Superior temporal gyrus (tissue), 1 donor: ENCODE results near the gene PRKAG2.

Experiments used
- DNase-seq: peaks from one replicate; pipeline ENCODE4 v3.0.0-alpha.2; 2016; ENCODE audit errors: extremely low spot score

Gene PRKAG2

GRCh38 chr7:151694828-151695580, 181.9 kb downstream of the PRKAG2 start:
- no peak for DNase-seq

- no peak for DNase-seq
Measured at GRCh38 chr7:151694441-151694827, 182.5 kb downstream of the PRKAG2 start.

GRCh38 chr7:151693140-151693539, 183.8 kb downstream of the PRKAG2 start:
- no peak for DNase-seq

DNA sequence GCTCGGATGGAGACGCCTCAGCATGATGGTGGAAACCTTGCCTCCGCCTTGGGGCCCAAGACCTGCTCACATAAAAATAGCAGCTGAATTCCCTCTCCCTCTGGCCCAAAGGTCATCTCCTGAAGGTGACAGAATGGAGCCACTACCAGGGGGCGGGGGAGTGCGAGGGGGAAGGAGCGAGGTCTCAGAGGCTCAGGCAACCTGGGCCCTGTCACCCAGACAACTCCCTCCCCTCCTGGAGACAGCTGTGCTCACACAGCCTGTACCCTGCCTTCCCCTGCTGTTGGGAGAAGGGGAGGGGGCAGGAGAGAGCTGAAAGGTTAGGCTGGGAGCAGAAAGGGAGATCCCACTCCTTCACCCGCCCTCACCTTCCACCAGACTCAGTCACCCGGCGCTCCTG, 184.2 kb downstream of the PRKAG2 start:
- DNase-seq: no peak

GRCh38 chr7:151691449-151691848, 185.5 kb downstream of the PRKAG2 start:
- no peak for DNase-seq

GRCh38 chr7:151690606-151691005, 186.3 kb downstream of the PRKAG2 start:
- no peak for DNase-seq

- peak; percentile 50 for DNase-seq
Measured at GRCh38 chr7:151689196-151689971, 187.5 kb downstream of the PRKAG2 start.

DNA sequence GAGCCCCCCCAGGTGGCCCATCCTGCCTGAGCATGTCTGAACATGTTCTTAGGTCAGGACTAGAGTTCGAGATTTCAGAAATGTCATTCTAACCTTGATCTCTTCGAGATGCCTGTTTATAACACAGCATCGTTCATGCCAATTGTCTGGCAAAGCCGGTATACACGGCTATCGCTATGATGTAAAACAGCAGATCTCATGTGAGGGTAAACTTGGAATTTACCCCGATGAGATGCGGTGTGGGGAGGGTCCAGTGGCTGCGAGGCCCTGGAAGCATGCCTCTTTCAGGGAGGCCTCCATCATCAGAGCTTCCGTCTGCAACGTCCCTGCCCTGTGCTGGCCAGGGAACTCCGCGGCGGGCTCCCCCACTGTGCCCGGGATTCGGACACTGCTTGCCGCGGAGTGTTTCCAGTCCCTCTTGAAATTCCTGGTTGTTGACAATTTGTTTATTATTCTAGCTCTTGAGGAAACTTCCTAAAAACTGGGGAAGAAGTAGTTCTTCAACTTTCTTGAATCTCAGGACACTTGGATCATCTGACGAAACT, 188.6 kb downstream of the PRKAG2 start:
- DNase-seq: no peak

GRCh38 chr7:151687523-151688235, 189.2 kb downstream of the PRKAG2 start:
- no peak for DNase-seq

- no peak for DNase-seq
Measured at GRCh38 chr7:151686826-151687225, 190.1 kb downstream of the PRKAG2 start.

GRCh38 chr7:151686016-151686766, 190.7 kb downstream of the PRKAG2 start:
- DNase-seq: no peak

- no peak for DNase-seq
Measured at GRCh38 chr7:151684408-151685175, 192.3 kb downstream of the PRKAG2 start.

DNA sequence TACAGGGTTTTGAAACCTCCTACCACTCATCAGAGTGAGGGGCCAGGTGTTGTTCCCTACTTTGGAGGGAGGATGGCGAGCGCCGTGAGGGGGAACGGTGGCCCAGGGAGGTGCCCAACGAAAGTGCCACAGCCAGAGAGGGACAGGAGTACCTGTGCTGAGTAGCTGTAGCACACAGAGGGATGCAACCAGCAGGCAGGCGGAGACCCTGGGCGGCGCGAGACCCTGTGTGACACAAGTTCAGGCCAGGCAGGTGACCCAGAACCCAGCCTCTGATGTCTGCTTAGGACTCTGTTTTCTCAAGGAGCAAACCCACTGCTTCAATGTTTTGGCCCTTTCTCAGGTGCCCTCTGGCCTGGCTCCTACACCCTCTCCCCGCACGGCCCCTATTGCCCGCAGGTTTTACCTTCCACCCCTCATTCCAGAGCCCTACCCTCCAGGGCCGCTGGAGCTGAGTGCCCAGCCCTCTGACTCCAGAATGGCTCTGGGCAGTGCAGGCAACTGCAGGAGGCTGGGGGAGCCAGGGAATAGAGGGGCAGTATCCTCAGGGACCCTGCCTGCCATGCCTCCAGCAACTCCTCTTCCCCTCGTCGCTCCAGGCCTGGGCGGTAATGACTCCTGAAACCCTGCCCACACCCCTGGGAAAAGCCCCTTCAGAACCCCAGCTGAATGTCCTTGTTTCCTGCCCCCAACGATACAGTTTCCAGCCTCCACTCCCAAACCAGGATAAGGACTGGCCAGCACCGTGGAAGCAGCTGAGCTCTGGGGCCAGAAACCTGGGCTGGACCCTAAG, 193.1 kb downstream of the PRKAG2 start:
- no peak for DNase-seq

DNA sequence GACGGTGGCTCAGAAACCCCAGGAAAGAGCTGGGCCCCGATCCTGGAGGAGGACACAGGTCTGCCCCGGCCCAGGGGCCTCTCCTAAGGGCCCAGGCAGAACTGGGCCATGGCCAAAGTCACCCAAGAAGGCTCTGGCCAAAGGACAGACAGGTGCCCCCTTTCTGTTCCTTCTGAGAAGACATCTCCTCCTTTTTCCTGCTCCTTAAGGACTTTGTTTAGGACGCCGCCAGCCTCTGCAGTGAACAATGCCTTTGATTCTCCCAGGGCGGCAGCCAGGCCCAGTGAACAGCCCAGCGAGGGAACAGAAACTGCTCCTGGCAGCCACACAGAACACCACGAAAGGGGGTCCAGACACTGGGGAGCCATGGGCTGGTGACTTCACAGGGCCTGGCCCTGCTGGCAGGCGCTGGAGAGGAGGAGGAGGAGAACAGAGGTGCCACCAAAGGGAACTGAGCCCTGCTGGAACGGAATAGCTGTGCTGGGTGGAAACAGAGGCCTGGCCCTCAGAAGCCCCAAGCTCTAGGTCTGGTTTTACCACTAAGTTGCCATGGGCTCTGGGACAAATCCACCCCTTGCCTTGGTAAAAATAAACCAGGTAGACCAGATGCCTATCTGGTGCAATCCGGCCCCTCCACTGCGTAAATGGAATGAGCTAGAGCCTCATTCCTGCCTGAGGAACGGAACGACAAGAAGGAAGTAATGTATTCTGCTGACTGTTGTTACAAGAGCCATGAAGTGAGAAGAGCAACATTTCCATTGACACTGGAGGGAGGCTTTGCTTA, 193.9 kb downstream of the PRKAG2 start:
- DNase-seq: no peak

DNA sequence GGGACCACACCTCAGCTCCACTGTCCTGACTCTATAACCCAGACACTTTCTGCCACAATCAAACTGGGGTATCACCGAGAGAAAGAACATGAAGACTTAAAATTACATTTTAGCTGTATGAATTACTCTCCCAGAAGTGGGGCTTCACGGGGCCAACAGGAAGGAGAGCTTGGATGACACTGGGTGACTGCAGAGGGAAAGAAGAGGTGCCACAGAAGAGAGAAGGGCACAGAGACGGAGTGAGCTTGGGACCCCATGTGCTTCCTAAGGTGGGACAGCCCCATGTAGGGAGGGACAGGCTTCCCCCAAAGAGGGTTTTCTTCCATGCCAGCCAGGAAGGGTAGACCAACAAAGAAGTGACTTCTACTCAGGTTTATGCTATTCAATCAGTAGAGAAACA, 195.2 kb downstream of the PRKAG2 start:
- DNase-seq: no peak

DNA sequence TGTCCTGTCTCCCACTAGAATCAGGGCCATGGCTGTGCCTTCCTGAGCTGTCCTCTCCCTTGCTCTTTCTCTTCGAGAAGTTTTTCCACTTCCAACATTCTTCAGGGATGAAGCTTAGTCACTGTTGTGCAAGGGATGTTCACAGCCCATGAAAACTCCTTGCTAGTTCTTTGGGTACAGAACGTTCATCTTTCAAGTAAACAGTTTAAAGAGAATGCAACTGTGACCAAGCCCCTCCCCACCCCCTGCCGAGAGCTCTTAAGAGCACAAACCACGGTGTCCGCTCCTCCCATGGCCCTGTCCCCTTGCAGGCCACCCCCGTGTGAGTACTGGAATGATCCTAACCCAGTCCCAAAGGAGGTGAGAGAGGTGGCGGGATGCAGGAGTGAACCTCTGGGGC, 196.1 kb downstream of the PRKAG2 start:
- DNase-seq: no peak

DNA sequence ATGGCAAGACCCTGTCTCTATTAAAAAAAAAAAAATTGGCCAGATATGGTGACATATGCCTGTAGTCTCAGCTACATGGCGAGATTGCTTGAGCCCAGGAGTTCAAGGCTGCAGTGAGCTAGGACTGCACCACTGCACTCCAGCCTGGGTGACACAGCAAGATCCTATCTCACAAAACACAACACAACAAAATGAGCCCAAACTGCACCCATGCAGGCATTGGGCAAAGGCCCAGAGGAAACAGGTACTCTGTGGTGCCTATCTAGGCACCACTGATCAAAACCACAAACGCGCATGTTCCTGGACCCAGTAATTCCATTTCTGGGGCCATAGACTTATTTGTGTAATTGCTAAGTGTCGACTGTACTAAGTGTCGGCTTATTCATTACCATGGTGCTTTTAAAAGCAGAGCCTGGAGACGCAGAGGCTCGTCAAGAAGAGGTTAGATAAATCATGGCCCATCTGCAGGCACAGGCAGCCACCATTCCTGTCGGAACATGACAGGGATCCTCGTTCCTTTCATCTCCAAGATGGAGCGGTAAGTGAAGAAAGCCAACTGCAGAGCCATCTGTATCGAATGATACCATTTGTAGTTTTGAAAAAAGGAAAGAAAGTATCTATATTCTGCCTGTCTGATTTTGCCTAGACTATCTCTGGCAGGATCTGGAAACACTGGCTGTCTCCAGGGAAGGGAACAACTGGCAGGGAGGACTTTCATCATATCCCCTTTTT, 196.9 kb downstream of the PRKAG2 start:
- no peak for DNase-seq

DNA sequence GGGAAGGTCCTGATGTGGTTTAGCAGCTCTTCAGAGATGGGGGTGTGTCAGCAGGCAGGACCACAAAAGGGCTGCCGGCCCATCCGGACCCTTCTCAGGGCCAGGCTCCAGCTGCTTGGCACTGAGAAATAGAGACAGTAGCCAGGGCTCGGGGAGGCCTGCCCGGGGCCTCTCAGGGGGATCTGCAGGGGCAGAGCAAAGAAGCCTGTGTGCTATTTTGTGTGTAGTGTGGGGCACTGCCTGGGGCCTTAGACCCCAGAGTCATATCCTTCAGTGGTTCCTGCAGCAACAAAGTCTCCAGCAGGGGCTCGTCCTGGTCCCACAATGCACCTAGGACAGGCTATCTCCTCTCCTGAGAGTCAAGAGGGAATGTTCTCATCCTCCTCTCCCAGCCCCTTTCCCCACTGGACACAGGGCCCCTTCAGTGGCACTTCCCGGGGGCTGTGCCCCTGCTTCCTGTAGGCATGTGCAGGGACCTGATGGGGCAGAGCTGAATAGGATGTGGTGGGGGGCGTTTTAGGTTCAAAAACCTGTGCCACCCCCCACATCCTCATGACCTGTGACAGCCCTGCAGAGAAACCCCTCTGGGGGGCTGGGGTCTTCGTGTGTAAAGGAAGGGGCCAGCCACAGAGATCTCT, 197.7 kb downstream of the PRKAG2 start:
- DNase-seq: no peak
